Aorta (tissue), 5 donors: ENCODE measurements around the gene CBY1. TPM values are rescaled to one million over a fixed set of nuclear protein-coding genes. Genes with fewer than 3 reads are reported as not detected.

Experiments used
- ATAC-seq: fragments of 200-7000 bp; cut with Tn5 transposase; one replicate; pipeline ENCODE4 v1.9.1; 2022; ENCODE audit warnings: moderate library complexity; ENCODE audit not compliant: low FRiP score
- DNase-seq, 2 donors: peaks; one replicate each; pipeline ENCODE4 v3.0.0-alpha.2; 2020
- H3K27ac ChIP-seq, 2 donors: one replicate each; pipeline ENCODE4 v1.5.1; 2013; ENCODE audit warnings: low read length in 2 of 2, mild to moderate bottlenecking in 2 of 2, moderate library complexity in 2 of 2, control low read depth in 1 of 2, inconsistent platforms in 1 of 2, low read depth in 1 of 2
- H3K27me3 ChIP-seq, 2 donors: one replicate each; pipeline ENCODE4 v1.6.1; 2013; ENCODE audit warnings: control low read depth in 1 of 2, low read length in 1 of 2, mild to moderate bottlenecking in 1 of 2, moderate library complexity in 1 of 2; ENCODE audit not compliant: insufficient read depth in 2 of 2, control insufficient read depth in 1 of 2
- H3K36me3 ChIP-seq, 2 donors: one replicate each; pipeline ENCODE4 v1.6.1; 2013; ENCODE audit warnings: control low read depth in 1 of 2, low read length in 1 of 2, mild to moderate bottlenecking in 1 of 2; ENCODE audit not compliant: insufficient read depth in 2 of 2, control insufficient read depth in 1 of 2
- H3K4me1 ChIP-seq, 2 donors: one replicate each; pipeline ENCODE4 v1.6.1; 2013; ENCODE audit warnings: low read length in 2 of 2, control low read depth in 1 of 2, mild to moderate bottlenecking in 1 of 2, moderate library complexity in 1 of 2; ENCODE audit not compliant: insufficient read depth in 2 of 2, control insufficient read depth in 1 of 2
- H3K4me3 ChIP-seq, 2 donors: one replicate each; pipeline ENCODE4 v1.5.1; 2013; ENCODE audit warnings: low read length in 2 of 2, control low read depth in 1 of 2, mild to moderate bottlenecking in 1 of 2
- H3K9me3 ChIP-seq: one replicate; pipeline ENCODE4 v1.6.1; 2013; ENCODE audit warnings: mild to moderate bottlenecking, low read length; ENCODE audit not compliant: control insufficient read depth
- WGBS, 2 donors: extraction: QIAGEN DNeasy Blood & Tissue Kit; methylation state at CpG; one replicate each; pipeline ENCODE4 v1.1.7; 2013; 5-methylcytosine and 5-hydroxymethylcytosine counted together
- intact Hi-C, 2 donors: fragments of 100-400 bp; cut with DNase I; formaldehyde crosslinking; loops; one replicate each; pipeline versions ENCODE4 v1.14.2 to v1.15.0; 2022
- polyA plus RNA-seq, 2 donors: library from polyadenylated mRNA; stranded (reverse); fragments of 200-250 nt; gene quantifications; one replicate each; pipeline ENCODE4 v1.2.3, GENCODE V29; 2013
- total RNA-seq, 2 donors: library from RNA; stranded (reverse); fragmentation: NEBNext Ultra II Directional; extraction: Animal tissue kit (Norgen Biotek cat#: 25700); gene quantifications; one replicate each; pipeline ENCODE4 v1.2.1, GENCODE V29; 2021
- donor health status: healthy with polysubstance abuse.
- donor health status: Bipolar disorder and iron deficiency.
- donor health status: DM: no; HTN: no; CAD: no.
- donor health status: DM: no; HTN: no; CAD: no.
- donor health status: DM: yes; HTN: yes; CAD: no.

Gene CBY1
- total and polyA plus RNA-seq, 4 donors, result 24.0 to 66.5 (median 49.9) TPM

DNA sequence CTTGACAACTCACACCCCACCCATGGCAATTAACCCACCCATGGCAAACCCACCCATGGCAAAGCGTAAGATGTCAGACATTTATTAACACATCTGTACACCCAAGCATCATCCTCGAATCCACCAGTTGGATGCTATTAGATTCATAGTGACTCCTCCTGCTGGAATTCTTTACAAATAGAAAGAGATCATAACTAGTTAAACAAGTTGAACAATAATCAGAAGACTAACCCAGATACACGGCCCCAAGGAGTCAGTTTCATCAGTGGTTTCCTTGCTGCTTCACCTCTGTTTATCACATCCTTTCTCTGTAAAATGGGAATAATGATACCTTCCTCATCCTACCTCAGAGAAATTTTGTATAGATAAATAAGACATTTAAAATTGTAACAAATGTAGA, 54.4 kb downstream of the CBY1 start:
- no peaks in the 10 kb centered on the region for H3K9me3 ChIP-seq
- H3K4me3 ChIP-seq, result no peak overlapping the region
- H3K27me3 ChIP-seq, result no peaks in the 10 kb centered on the region
- ATAC-seq (no peak), DNase-seq (no peak)
- peaks cover 0 to 8% of the 10 kb centered on the region in 2 donors for H3K4me1 ChIP-seq
- H3K36me3 ChIP-seq, result no peaks in the 10 kb centered on the region
- intact Hi-C loops, result no loop called here
- no peak overlapping the region for H3K27ac ChIP-seq
- 83 to 87% methylated on average over 3 of the region's 3 CpGs for WGBS, 2 donors

DNA sequence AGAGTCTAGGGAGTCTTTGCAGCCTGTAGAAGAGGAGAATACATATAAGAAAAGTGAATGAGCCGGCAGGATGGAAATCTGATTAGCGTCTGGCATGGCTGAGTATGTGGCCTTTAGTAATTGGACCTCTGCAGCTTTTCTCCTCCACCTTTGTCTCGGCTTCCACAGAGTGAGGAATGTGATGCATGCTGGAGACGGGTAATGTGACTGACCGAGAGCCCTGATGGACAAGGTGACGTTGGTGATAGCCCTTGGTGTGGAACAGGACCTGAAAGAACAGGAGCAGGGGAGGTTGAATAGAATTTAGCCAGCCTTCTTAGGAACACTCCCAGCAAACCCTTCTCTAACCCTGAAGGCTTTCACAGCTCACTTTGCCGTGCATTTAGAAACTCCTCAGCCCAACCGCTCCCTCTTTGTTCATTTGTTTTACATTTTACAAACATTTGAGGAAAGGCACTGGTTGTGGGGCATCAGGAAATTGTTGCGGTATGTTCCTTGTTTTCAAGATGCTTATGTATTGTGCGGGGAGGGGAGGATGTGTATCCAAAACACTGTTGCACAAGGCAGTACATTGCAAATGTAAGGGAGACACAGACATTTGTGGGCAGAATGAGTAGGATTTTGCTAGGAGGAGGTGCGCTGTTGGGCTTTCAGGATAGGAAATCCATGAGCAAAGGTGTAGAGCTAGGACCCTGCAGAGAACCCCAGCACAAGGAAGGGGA, 56.2 kb downstream of the CBY1 start:
- H3K9me3 ChIP-seq, result no peaks in the 10 kb centered on the region
- ATAC-seq, result no peak
- peaks cover 0 to 8% of the 10 kb centered on the region in 2 donors for H3K4me1 ChIP-seq
- H3K4me3 ChIP-seq, result no peak overlapping the region
- intact Hi-C loops, result no loop called here
- WGBS, 2 donors, result 76 to 79% methylated on average over 11 of the region's 11 CpGs
- DNase-seq, result no peak
- H3K36me3 ChIP-seq, result no peaks in the 10 kb centered on the region
- H3K27ac ChIP-seq, result no peak overlapping the region
- no peaks in the 10 kb centered on the region for H3K27me3 ChIP-seq

DNA sequence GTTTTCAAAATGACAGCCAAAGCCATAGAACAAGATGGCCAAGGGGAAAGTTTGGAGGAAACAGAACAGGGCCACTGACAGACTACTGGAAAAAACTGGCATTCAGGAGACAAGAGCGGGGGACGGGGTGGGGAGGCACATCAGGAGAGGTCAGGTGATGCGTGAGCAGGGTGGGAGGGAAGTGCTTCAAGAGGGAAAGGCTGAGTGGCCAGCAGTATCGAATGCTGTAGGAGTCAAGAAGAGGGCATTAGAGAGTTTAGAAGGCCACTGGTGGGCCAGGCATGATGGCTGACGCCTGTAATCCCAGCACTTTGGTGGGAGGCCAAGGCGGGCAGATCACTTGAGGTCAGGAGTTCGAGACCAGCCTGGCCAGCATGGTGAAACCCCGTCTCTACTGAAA, 57.5 kb downstream of the CBY1 start:
- Histone ChIP-seq H3K27me3 (no peaks in the 10 kb centered on the region), H3K4me1 (no peaks in the 10 kb centered on the region), H3K9me3 (no peaks in the 10 kb centered on the region), H3K4me3 (no peak overlapping the region), H3K27ac (no peak overlapping the region), H3K36me3 (no peaks in the 10 kb centered on the region)
- 89 to 90% methylated on average over 8 of the region's 8 CpGs for WGBS, 2 donors
- intact Hi-C loops, result no loop called here
- ATAC-seq (no peak), DNase-seq (no peak)

DNA sequence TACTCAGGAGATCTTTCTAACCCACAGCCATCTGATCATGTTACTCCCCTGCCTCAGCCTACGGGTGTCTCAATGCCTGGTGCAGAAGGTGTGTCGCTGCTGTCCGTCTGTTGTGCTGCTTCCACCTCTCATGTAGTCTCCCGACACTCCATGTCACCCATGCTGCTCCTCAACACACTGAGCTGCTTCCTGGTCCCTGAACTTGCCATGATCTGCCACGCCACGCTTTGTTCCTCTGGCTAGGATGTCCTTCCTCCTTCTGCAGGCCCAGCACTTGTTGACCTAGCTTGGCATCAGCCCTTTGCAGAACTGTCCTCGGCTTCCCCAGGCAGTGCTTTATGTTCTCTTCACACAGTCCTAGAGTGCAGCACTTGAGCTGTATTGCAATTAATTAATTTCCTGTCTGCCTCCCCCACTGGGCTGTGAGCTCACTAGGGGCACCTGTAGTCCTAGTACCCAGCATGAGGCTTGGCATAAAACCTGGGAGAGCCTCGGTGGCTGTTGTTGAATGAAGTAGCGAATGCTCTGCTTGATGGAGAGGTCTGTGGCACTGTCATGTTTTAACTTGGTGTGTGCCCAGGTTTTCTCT, 58.8 kb downstream of the CBY1 start:
- WGBS, 2 donors, result 89 to 91% methylated on average over 9 of the region's 9 CpGs
- ATAC-seq (no peak), DNase-seq (peak in 1 of 2 donors; percentile 54)
- intact Hi-C loops, result loop anchor here in 1 of 2 donors (5.0 kb wide), 1 partner anchor 37 kb away; no protein-coding TSS in a partner anchor
- Histone ChIP-seq H3K4me1 (no peaks in the 10 kb centered on the region), H3K27me3 (no peaks in the 10 kb centered on the region), H3K4me3 (no peak overlapping the region), H3K36me3 (no peaks in the 10 kb centered on the region), H3K27ac (no peak overlapping the region), H3K9me3 (no peaks in the 10 kb centered on the region)

DNA sequence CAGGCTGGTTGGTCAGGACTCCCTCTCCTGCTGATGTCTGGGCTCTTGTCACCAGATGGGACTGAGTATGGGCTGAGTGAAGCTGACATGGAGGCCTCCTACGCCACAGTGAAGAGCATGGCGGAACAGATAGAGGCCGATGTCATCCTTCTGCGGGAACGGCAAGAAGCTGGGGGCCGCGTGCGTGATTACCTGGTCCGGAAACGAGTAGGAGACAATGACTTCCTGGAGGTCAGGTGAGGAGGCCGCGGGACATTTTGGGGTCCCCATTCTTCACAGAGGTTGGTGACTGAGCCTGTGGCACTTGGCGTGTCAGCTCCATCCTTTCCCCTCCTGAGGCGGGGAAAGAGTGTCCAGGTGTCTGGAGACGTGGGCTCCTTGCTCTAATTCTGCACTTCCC, 59.4 kb downstream of the CBY1 start:
- H3K9me3 ChIP-seq, result no peaks in the 10 kb centered on the region
- no peaks in the 10 kb centered on the region for H3K4me1 ChIP-seq
- H3K36me3 ChIP-seq, result no peaks in the 10 kb centered on the region
- no peak for ATAC-seq
- peak in 1 of 2 donors; percentile 41 for DNase-seq
- no peaks in the 10 kb centered on the region for H3K27me3 ChIP-seq
- H3K4me3 ChIP-seq, result no peak overlapping the region
- intact Hi-C loops, result loop anchor here in 1 of 2 donors (5.0 kb wide), 1 partner anchor 36 kb away; no protein-coding TSS in a partner anchor
- H3K27ac ChIP-seq, result no peak overlapping the region
- 94 to 95% methylated on average over 15 of the region's 15 CpGs for WGBS, 2 donors

DNA sequence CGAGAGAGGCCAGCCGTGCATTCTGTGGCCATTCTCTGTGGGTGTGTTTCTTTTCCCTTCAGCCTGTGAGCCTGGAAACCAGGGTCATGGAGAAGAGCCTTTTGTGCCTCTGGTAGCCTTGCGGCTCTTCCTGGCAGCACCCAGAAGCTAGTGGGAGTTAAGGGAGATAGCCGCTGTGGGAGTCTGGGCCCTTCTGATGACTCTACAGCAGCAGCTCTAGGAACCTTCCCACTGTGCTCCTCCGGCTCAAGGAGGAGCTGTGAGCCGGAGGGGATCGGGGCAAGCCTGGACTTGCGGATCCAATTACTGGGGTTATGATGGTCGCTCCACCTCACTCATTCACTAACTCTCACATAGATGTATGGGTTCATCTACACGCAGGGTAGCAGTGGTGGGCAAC, 59.8 kb downstream of the CBY1 start:
- Histone ChIP-seq H3K4me3 (no peak overlapping the region), H3K36me3 (no peaks in the 10 kb centered on the region), H3K27me3 (no peaks in the 10 kb centered on the region), H3K27ac (no peak overlapping the region), H3K4me1 (no peaks in the 10 kb centered on the region), H3K9me3 (no peaks in the 10 kb centered on the region)
- ATAC-seq, result no peak
- DNase-seq, result no peak
- intact Hi-C loops, result loop anchor here in 1 of 2 donors (5.0 kb wide), 1 partner anchor 36 kb away; no protein-coding TSS in a partner anchor
- WGBS, 2 donors, result 92 to 95% methylated on average over 10 of the region's 10 CpGs

DNA sequence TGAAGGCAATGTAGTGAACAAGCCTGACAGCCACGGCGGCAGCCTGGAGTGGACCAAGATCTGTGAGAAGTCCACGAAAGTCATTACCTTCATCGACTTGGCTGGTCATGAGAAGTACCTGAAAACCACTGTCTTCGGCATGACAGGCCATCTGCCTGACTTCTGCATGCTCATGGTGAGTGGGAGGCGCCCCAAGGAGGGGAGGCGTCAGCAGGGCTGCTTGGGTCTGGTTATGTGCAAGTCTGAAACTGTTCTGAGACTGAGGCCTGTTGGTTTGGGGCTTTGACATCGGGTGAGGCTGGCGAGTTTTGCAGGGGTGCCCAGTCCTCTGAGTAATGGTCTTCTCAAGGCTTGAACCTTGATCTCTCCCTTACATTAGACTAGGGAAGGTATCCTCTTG, 60.4 kb downstream of the CBY1 start:
- DNase-seq (peak in 1 of 2 donors; percentile 46), ATAC-seq (no peak)
- Histone ChIP-seq H3K9me3 (no peaks in the 10 kb centered on the region), H3K27ac (no peak overlapping the region), H3K27me3 (no peaks in the 10 kb centered on the region), H3K4me3 (no peak overlapping the region), H3K36me3 (peaks cover 0 to 2% of the 10 kb centered on the region in 2 donors), H3K4me1 (no peaks in the 10 kb centered on the region)
- 92 to 97% methylated on average over 9 of the region's 9 CpGs for WGBS, 2 donors
- intact Hi-C loops, result loop anchor here in 1 of 2 donors (5.0 kb wide), 1 partner anchor 35 kb away; no protein-coding TSS in a partner anchor

DNA sequence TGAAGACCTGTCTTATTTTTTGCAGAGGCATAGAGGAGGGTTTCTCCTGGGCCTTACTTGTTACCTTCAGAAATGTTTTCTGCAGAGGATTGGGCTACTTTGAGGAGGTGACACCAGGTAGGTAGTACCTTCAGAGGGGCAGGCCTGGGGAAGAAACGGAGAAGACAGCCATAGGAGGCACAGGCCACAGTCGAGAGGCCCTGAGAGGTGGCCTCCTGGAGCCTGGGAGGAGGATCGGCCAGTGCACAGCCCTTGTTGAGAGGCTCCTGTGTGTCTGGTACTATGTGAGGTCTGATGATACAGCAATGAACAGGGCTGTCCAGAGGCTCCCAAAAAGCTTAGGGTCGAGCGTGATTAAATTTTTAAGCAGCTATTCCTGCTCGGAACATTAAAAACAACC, 60.8 kb downstream of the CBY1 start:
- Histone ChIP-seq H3K9me3 (no peaks in the 10 kb centered on the region), H3K36me3 (peaks cover 0 to 2% of the 10 kb centered on the region in 2 donors), H3K27ac (no peak overlapping the region), H3K27me3 (no peaks in the 10 kb centered on the region), H3K4me3 (no peak overlapping the region), H3K4me1 (no peaks in the 10 kb centered on the region)
- DNase-seq (no peak), ATAC-seq (no peak)
- WGBS, 2 donors, result 87 to 91% methylated on average over 6 of the region's 6 CpGs
- intact Hi-C loops, result loop anchor here in 1 of 2 donors (5.0 kb wide), 1 partner anchor 35 kb away; no protein-coding TSS in a partner anchor
